Measurements from ENCODE around the gene CMTM1. TPM values are rescaled to one million over a fixed set of nuclear protein-coding genes. Genes with fewer than 3 reads are reported as not detected.

Gene CMTM1
- polyA plus RNA-seq, 1 donor (not counting 4 experiments of a cell fraction or from before 2014, with no cell fraction given) = 0.24 TPM

GRCh38 chr16:66516808-66517585, 49.2 kb upstream of the CMTM1 start:
- H3K36me3 ChIP-seq (ENCODE audit: control insufficient read depth in 2 of 2, extremely low read depth in 1 of 2, insufficient read depth in 2 of 2, low read length in 2 of 2) = peaks cover 0 to 5% of the 10 kb centered on the region in 2 experiments
- dilution Hi-C loops (cut with MboI; ENCODE audit: extremely low pct_ligation_motif_present, low sequenced_read_pairs) = no loop called here
- H3K9ac ChIP-seq (ENCODE audit: control insufficient read depth, extremely low read depth, insufficient read depth, low read length) = peak overlapping the region; percentile 48
- H3K4me1 ChIP-seq (ENCODE audit: control insufficient read depth, extremely low read depth, insufficient read depth, low read length) = peaks cover 57% of the 10 kb centered on the region
- H4K20me1 ChIP-seq (ENCODE audit: control insufficient read depth, extremely low read depth, insufficient read depth, low read length) = no peaks in the 10 kb centered on the region
- H3K4me3 ChIP-seq (ENCODE audit: control insufficient read depth in 2 of 3, extremely low read depth in 1 of 3, insufficient read depth in 2 of 3, low read depth in 1 of 3, low read length in 3 of 3) = no peak overlapping the region
- TF ChIP-seq EZH2 (IDR thresholded peaks at IDR 0.05; ENCODE audit: low read length) (no peak), CTCF (optimal IDR thresholded peaks at IDR 0.05 in 1 of 3, IDR thresholded peaks at IDR 0.05 in 1 of 3, conservative IDR thresholded peaks at IDR 0.05 in 1 of 3; ENCODE audit: extremely low read depth in 1 of 3, insufficient read depth in 2 of 3, low read length in 3 of 3) (no peak)
- peak overlapping the region; percentile 63 for H3K4me2 ChIP-seq (ENCODE audit: control insufficient read depth, extremely low read depth, insufficient read depth, low read depth, low read length)
- H3K9me3 ChIP-seq (ENCODE audit: control insufficient read depth, low read depth, low read length) = no peaks in the 10 kb centered on the region
- H3K79me2 ChIP-seq (ENCODE audit: control insufficient read depth, insufficient read depth, low read length) = no peaks in the 10 kb centered on the region
- peak; percentile 99 for DNase-seq (ENCODE audit: low read depth, low spot score)
- H3K27me3 ChIP-seq (ENCODE audit: control insufficient read depth, extremely low read depth, insufficient read depth, low read length) = no peaks in the 10 kb centered on the region
- peak; percentile 93 for FAIRE-seq
- H3K27ac ChIP-seq (ENCODE audit: control insufficient read depth, insufficient read depth, low read length) = peak overlapping the region; percentile 72
- peaks cover 3% of the 10 kb centered on the region for H3K9me1 ChIP-seq (ENCODE audit: control insufficient read depth, extremely low read depth, insufficient read depth, low read length)
- H2AFZ ChIP-seq (ENCODE audit: control insufficient read depth, low read length) = no peak overlapping the region

- Histone ChIP-seq H3K9ac (ENCODE audit: control insufficient read depth, extremely low read depth, insufficient read depth, low read length) (peak overlapping the region; percentile 48), H3K27me3 (ENCODE audit: control insufficient read depth, extremely low read depth, insufficient read depth, low read length) (no peaks in the 10 kb centered on the region), H3K4me2 (ENCODE audit: control insufficient read depth, extremely low read depth, insufficient read depth, low read depth, low read length) (no peak overlapping the region), H3K4me1 (ENCODE audit: control insufficient read depth, extremely low read depth, insufficient read depth, low read length) (peaks cover 57% of the 10 kb centered on the region), H4K20me1 (ENCODE audit: control insufficient read depth, extremely low read depth, insufficient read depth, low read length) (no peaks in the 10 kb centered on the region), H3K36me3 (ENCODE audit: control insufficient read depth in 2 of 2, extremely low read depth in 1 of 2, insufficient read depth in 2 of 2, low read length in 2 of 2) (peaks cover 0 to 5% of the 10 kb centered on the region in 2 experiments), H3K79me2 (ENCODE audit: control insufficient read depth, insufficient read depth, low read length) (no peaks in the 10 kb centered on the region), H3K27ac (ENCODE audit: control insufficient read depth, insufficient read depth, low read length) (peak overlapping the region; percentile 72), H2AFZ (ENCODE audit: control insufficient read depth, low read length) (no peak overlapping the region), H3K9me3 (ENCODE audit: control insufficient read depth, low read depth, low read length) (no peaks in the 10 kb centered on the region), H3K4me3 (ENCODE audit: control insufficient read depth in 2 of 3, extremely low read depth in 1 of 3, insufficient read depth in 2 of 3, low read depth in 1 of 3, low read length in 3 of 3) (no peak overlapping the region), H3K9me1 (ENCODE audit: control insufficient read depth, extremely low read depth, insufficient read depth, low read length) (peaks cover 3% of the 10 kb centered on the region)
- DNase-seq (ENCODE audit: low read depth, low spot score) = no peak
- no peak for TF ChIP-seq EZH2 (IDR thresholded peaks at IDR 0.05; ENCODE audit: low read length)
- no peak for TF ChIP-seq CTCF (optimal IDR thresholded peaks at IDR 0.05 in 1 of 3, IDR thresholded peaks at IDR 0.05 in 1 of 3, conservative IDR thresholded peaks at IDR 0.05 in 1 of 3; ENCODE audit: extremely low read depth in 1 of 3, insufficient read depth in 2 of 3, low read length in 3 of 3)
- FAIRE-seq = no peak
- dilution Hi-C loops (cut with MboI; ENCODE audit: extremely low pct_ligation_motif_present, low sequenced_read_pairs) = no loop called here
These were observed 48.5 kb upstream of the CMTM1 start for GRCh38 chr16:66517586-66518263.
